Activated gamma-delta T cell (primary cell): ENCODE results near the gene CCDC51.

Experiments
- DNase-seq: peaks from one replicate; lab custom pipeline; 2025; lab: John Stamatoyannopoulos, UW

The CCDC51 gene

DNA sequence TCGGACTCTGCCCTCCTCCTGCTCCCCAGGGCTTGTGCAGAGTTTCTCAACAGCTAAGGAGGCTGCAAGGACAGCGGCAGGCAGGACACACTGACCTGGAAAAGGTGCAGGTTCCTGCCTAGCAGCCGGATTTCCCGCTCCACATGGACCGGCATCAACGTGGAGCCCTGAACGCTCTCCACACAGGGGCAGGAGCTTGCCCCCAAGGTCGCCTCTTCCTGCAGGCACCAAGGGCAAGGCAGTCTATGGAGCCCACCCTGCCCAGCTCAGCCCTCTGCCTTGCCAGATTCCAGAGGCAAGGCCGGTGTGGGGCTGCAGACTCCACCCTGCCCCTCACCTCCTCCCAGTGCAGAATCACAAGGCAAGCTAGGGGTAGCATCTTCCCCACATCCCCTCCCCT lies 20.8 kb downstream of the CCDC51 start:
- DNase-seq, result no peak

DNA sequence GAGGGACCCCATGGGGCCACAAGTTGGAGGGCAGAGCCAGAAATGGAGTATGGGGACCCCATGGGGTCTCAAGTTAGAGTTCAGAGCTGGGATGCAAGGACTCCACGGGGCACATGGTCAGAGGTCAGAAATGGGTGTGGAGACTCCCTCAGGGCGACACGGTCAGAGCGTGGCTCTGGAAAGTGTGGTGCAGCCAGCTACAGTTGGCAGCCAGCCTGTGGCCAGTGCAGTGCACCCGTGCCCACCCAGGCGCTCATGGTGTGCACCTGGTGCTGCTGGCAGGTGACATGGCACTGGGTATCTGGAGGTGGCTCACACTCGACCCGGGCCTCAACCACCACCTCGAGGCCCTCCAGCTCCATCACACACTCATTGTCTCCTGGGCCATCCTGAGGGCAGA lies 21.3 kb downstream of the CCDC51 start:
- no peak for DNase-seq

DNA sequence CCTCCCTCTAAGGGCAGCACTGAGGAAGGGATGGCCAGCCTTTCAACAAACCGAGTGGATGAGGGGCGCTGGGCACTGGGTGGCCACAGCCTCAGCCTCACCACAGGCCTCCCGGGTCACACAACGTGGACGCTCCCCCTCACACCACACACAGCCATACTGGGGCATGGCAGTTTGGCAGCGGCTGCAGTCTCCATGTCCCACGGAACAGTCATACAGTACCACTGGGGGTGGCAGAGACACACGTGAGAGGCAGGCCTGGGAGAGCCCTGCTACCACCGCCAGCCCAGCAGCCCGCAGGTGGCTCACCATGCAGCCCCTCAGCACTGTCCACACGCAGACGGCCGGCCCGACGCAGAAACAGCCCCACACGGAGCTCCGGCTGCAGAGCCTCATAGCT lies 21.8 kb downstream of the CCDC51 start:
- DNase-seq, result no peak

DNA sequence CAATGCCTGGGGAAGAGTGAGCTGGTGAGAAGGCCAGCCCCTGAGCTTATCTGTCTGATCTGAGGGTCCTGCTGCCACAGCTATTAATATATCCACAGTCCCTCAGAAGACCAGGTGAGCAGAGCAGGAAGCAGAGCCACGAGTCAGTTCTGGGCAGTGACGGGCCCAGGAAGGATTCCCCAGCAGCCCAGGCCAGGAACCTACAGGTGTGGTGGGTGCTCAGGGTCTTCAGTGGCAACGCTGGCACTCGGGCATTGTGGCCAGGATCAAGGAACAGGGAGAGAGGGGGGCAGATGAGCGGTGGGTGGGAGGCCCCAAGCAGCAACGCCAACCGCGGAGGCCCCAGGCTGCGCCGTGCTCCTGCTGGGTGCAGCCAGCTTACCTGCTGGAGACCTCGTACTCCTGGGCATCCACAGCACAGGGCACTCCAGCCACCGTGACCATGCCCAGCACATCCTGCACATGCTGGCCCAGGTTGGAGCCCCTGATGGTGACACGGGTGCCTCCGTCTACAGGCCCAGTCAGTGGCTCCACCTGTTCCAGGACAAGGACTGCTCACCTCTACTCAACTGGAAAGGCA lies 22.3 kb downstream of the CCDC51 start:
- DNase-seq, result no peak

DNA sequence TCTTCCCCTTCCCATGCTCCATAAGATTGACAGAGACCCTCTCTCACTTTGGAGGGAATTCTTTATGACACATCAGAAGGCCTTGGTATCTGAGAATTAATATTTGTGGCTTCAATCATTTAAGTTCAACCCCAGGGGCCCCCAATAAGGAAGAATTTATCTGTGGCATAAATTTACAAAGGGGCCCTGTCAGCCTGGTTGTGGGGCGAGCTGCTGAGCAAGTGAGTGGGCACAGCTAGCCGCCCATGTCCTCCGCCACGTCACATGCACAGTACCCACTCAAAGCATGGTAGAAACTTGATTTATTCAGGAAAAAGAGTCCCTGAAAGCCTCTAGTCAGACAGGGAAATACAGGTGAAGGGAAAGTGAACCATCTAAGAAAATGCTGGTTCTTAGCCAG lies 23.4 kb downstream of the CCDC51 start:
- DNase-seq, result no peak

DNA sequence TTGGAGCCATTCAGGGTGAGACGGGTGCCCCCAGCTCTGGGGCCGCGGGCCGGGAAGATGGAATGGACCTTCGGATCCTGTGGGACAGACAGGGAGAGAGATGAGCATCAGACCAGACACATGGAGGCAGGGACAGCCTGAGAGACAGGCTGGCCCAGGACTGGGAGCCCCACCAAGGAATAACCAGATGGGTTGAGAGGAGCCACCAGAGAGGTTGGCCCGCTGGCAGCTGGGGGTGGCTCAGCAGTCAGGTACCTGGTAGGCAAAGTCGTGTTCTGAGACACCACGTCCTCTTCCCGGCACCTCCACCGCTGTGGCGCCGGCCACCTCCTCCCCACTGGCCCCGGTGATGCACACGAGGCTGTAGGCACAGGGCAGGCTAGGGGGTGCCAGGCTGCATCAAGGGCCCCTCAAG lies 23.8 kb downstream of the CCDC51 start:
- DNase-seq, result no peak

DNA sequence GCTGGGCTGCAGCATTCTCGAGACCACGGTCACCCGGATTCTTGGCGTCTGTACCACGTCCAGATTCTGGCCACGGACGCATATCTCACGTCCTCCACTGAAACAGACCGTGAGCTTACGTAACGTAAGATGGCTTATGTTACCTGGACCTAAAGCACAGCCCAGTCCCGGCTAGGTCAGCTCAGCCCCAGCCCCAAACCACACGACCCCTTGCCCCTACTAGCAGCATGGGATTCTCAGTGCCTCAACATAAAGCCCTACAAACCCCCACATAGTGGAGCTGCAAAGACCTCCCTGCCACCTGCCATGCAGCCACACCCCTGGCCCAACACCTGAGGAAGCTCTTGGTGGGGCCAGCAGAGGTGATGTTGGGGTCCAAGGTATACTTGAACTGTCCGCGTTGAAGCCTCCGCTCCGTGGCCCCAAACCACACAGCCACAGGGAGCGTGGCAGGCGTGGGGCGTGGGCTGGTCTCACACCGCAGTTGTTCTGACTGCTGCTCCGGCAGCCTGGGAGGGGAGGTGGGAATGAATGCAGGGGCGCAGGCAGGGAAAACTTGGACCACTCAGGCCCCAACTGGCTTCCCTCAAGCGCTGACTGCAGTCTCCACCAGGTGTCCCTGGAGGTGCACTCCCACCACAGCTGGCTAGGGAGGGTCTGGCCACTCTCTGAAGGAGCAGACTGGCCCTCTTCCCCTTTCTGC lies 24.5 kb downstream of the CCDC51 start:
- DNase-seq, result no peak

DNA sequence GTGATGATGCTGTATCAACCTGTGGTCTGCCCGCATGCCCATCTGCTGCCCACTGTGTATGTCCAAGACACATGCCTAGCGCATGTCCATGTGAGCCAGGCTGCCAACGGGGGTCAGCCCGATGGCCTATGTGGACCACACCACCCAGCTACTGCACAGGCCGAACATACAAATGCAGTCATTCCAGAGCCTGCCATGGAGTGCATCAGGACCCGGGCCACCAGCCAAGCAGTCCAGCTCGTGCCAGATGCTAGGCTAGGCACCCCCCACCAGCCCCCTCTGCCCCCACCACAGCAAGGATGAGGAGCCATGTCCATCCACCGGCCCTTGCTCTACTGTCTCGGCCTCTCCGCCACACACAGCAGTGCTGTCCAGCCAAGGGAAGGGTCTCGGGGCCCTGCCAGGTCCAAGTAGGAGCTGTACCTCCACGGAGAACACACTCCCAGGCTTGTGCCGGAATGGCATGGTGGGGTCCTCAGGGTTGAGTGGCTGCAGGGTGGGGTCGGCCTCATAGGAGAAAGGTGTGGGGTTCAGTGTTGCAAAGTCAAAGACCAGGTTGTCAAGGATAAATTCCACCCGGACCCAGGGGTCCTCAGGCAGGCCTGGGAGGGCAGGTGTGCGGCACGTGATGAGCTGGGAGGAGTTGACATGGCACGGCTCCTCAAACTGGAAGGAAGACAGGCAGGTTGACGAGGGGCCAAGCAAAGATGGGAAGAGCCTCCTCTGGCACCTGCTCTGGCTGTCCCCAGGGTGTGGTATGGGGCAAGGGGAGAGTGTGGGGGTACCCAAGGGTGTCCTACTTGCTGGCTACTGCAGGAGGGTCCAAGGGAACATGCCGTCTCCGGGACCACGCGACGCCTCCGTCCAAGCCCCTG lies 25.3 kb downstream of the CCDC51 start:
- no peak for DNase-seq

DNA sequence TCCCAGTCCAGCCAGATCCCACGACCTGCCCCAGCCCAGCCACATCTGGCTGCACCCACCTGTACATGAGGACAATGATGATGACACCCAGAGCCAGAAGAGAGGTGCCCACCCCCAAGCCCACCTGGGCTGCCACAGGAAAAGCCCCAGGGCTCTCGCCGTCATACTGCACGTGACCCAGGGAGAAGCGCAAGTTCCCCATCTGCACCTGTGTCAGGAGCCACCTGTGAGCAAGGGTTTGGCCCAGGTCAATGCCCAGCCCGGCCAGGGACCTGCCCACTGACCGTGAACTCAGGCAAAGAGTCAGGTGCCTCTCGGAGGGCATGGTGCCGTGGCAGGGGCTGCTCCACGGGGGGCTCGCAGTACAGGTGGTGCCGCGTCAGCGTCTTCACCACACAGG lies 26.3 kb downstream of the CCDC51 start:
- no peak for DNase-seq

DNA sequence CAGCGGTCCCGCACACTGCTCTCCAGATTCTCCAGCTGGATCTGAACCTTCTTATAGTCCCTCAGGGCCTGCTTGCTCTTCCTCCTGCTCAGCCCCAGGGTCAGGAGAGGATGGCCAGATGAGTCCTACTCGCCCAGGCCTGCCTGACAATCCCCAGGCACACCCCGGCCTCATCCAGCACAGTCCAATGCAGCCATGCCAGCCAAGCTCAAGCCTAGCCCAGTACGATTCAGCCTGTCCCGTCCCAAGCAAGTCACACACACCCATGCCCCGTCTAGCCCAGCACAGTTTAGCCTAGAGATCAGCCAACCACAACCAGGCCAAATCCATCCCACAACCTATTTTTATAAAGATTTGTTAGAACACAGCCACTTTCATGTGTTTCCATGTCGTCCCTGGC lies 26.8 kb downstream of the CCDC51 start:
- DNase-seq, result no peak

DNA sequence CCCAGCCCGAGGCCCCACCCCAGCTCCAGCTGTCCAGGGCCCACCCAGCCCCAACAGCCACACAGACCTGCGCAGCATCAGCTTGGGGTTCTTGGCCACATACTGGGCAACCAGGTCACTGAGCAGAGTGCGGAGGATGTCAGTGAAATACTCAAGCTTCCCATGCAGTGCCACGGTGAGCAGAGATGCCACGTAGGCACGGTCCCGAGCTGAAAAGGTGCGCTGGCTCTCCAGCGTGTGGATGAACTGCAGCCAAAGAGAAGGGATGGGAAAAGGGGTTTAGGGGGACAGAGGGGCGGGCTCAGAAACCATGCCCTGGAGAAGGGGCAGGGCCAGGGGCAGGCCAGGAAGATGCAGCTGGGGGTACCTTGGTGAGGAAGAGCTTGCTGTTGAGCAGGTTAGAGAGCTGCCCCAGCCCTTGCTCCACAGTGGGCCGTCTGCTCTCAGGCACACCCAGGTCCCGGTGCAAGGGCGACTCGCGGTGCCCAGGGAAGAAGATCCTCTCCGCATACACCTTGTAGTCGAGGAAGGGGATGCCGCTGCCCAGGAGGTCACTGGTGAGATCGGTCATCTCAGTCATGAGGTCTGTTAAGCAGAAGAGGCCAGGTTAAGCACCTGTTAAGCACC lies 27.4 kb downstream of the CCDC51 start:
- DNase-seq, result no peak

DNA sequence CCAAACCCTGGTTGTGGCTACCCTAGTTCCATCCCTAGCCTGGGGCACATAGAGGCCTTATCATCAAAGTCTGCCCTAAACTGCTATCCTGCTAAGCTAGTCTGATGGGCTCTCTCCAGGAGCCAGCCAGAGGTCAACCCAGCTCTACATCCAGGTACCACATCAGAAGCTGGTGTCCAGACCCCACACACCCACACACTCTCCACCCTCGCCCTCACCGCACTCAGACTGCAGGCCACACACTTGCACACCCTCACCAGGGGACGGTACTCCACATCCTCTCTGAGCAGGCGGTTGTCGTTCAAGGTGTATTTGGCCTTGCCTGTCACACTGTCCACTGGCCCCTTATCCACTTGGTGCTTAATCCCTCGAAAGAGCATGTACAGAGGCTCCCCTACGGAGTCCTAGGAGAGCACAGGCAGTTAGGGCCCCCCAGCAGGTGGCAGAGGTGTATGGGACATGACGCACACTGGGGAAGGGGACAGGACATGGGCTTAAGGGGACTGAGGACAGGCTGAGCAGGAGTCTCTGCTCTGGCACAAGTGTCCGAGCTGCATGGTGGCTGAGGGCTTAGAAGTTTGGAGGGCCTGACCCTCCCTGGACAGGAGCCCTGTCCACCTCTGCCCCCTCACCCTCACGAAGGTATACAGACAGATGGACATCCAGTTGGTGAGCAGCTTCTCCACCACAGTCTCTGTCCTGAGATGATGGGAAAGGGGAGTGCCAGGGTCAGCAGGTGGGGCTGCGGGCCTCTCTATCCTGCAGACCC lies 28.1 kb downstream of the CCDC51 start:
- DNase-seq, result no peak

DNA sequence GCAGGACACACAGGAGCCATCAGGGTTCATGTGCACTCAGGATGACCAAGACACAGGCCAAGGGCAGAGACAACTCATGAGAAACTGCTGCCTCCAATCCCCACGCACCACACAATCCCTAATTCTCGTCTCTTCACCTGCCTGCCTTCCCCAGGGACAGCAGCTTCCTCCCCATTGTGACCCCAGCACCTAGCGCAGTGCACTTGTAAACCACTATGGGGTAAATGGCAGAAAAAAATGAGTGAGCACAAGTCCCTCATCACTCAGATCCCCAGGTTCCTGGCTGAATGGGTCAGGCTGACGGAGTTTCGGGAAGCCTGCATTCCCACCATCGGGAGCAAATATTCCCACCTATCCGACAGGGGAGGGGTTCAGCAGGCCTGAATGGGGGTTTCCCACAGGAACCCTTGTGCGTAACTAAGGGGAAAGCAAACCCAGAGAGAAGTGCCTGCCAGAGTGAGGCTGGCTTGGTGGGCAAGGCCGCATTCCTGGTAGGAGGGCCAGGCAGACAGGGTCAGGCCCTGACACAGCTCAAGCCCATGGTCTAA lies 28.8 kb downstream of the CCDC51 start:
- no peak for DNase-seq

DNA sequence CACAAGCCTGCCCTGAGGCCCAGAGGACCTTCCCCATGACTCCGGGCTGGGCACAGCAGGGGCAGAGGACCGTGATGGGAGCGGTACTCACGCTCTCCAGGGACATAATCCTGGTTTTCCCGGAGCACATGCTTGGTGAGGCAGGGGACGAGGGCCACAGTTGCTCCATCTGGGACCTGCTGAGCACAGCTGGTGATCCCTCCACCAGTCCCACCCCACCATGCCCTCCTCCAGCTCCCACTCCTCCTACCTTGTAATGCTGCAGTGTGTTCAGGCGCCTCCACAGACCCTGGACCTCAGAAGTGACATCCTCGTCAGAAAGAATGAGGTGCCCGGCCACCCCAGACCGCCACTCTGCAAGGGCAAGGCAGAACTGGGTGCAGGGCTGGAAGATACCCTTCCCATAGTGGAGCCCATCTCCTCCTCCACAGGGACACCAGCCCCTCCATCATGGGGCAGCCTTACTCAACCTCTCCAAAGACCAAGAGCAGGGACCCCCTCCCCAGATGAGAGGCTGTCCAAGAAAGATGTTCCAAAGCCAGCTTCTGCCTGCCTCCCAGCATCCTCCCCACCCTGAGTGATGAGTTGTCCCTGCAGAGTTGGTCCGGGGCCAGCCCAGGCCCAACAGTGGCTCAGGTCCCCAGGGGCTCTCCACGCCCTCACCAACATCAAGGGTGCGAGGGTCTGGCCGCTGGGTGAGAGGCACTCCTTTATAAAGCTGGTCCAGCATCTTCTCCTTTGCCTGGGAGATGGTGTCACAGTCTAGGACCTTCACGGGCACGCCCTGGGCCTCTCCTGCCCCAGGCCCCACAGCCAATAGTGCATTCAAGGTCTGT lies 29.5 kb downstream of the CCDC51 start:
- no peak for DNase-seq

DNA sequence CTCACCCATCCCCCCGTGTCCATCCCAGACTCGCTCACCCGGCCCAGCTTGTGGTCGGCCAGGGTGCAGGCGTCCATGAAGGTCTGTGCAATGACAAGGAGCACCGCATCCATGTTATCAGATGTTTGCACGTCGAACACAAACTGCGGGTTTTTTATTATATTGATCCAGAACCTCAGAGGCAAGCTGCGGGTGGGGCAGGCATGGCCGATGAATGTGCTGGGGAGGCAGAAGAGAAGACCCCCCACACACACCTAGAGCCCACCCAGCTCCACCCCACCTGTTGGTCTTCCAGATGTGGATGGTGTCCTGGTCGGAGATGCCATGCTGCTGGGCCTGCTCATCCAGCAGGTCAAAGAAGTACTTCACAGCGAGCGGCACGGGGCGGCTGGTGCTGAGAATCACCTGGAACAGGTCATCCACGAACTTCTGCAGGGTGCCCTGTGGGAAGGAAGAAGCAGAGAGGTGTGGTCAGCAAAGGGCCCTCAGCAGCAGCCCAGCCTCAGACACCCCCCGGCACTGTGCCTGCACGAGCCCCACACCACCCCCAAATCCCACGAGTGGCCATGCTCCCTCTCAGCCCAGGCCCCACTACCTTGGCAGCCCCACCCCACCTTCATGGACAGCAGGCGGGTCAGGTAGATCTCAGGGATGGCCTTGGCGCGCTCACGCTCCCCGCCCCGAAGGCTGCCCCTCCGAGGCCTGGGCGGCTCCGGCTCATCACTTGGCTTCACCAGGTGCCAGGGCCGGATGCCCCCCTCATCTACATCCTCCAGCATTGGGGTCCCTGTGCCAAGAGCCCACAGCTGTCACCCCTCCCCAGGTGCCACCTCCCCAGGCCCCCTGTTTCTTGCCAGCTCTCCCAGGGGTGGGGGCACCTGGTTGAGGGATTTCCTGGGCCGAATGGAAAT lies 30.4 kb downstream of the CCDC51 start:
- no peak for DNase-seq

DNA sequence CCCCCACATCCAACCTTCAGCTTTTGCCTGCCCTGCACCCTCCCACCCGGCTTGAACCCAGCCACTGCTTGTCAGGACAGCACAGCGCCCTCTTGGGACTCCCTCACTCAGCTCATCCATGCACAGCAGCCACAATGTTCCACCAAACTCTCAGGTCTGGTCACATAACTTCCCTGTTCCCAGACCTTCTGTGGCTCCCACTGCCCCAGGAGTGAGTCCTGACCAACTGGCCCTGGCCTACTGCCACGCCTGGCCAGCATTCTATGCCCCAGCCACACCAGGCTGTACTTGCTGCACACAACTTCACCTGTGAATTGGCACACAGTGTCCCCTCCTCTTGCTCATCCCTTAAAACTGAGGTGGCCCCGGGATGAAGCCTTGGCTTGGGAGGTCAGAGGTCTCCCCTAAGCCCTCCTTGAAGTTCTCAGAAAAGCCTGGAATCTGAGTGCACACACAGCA lies 31.1 kb downstream of the CCDC51 start:
- no peak for DNase-seq

DNA sequence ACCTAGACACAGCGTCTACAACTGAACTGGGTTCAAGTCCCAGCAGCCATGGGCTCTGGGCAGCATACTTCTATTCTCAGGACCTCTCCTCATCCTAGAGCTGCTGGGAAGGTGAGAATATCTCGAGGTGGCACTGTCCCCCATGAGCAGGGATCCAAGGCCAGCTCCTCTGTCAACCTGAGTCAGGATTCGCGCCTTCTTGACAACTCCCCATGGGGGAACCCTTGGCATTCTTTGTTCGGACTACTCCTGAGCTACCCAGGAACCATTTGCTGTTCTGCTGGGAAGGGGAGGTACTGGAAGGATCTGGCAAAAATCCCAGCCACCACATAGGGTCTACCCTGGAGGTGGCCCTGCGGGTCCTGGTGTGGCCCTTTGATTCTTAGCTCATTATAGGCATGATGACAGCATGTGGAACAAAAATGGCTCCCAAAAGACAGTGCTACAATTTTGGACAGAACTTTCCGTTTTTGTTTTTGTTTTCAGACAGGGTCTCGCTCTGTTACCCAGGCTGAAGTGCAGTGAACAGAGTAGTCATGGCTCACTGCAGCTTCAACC lies 32.3 kb downstream of the CCDC51 start:
- DNase-seq, result no peak

DNA sequence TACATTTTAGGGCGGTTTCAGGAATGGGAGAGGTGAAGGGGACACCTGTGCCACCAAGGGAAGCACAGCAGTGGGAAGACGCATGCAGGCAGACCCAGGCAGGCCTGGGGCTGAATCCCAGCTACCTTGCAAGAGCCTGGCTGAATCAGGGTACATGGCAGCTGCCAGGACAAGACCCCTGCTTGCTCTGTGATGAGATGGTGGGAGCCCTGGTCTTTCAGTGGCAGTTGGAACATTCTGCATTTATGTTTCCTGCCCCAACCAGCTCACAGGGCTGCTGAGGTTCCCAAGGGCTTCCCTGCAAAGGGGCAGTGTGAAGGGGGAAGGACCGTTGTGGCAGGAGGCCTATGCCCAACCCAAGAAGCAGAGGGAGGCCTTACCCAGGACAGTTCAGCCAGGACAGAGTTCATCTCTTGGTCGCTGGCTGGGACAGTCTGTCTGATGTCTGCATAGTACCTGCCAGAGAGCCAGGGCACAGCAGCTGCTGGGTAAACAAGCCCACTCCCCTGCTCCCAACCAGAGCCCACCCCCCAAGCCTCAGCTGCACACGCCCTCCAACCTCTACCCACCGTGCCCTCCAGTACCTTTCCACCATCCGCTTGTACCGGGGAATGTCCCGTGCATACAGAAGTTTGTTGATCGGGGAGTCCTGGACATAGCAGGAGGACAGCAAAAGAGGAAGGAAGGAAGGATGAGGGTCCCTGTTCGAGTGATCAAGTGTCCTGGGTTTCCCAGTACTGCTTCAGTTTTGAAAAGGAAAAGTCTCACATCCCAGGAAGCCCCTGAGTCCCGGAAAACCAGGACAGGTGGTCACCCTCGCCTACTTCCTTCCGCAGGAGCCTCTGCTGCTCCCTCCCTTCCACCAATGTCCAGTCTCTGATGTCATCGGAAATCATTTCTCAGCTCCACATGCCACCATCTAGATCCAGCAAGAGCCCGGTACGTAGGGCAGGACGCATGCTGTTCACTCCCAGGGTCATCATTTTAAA lies 33.2 kb downstream of the CCDC51 start:
- no peak for DNase-seq
